K562 (cell line): ENCODE measurements around the gene CHRM4. TPM values are rescaled to one million over a fixed set of nuclear protein-coding genes. Genes with fewer than 3 reads are reported as not detected.

ENCODE experiments used
- ATAC-seq: fragments of 200-7000 bp; cut with Tn5 transposase; 3 replicates; pipeline ENCODE4 v1.9.1; 2020; ENCODE audit warnings: moderate library complexity
- BruUV-seq: library from RNA; stranded (reverse); fragments of 400-500 nt; replicated peaks from 2 replicates; lab custom pipeline; 2021; lab: Mats Ljungman, UMichigan
- CTCF ChIA-PET: fragments of 300-600 bp; formaldehyde crosslinking; extraction: SDS; loops from one replicate; lab custom pipeline; 2021; ENCODE audit warnings: low intra/inter-chr PET ratio; lab: Yijun Ruan, JAX
- POLR2A ChIA-PET: fragments of 300-600, 350-650 bp; sonication (Branson Sonifier 250); formaldehyde crosslinking; extraction: SDS; loops from one replicate; lab custom pipeline; 2021; ENCODE audit warnings: antibody characterized with exemption, inconsistent platforms; lab: Yijun Ruan, JAX
- DNase-seq, 4 experiments: peaks; one replicate each; pipeline versions ENCODE4 v3.0.0 to v3.0.0-alpha.2; 2011 to 2018; ENCODE audit warnings: low spot score in 3 of 4, mixed read lengths in 3 of 4; ENCODE audit errors: extremely low read depth in 1 of 4
- FAIRE-seq: peaks from 2 replicates; lab custom pipeline; 2011; peaks lifted over from hg19 to GRCh38; lab: Jason Lieb, UNC
- H2AFZ ChIP-seq: 2 replicates; pipeline ENCODE4 v1.6.0; 2011; ENCODE audit warnings: low read depth, low read length, control low read depth, inconsistent platforms
- H3K27ac ChIP-seq: fragments of 200-600 bp; 3 replicates; pipeline ENCODE4 v1.8.0; 2011; ENCODE audit warnings: low read depth, mild to moderate bottlenecking, control low read depth, inconsistent platforms, low read length, moderate library complexity, mixed read lengths; ENCODE audit errors: extremely low read depth
- H3K27me3 ChIP-seq, 2 experiments: fragments of 300-600 bp in 1 of 2; 2 replicates in 1 of 2; 3 replicates in 1 of 2; pipeline versions ENCODE4 v1.6.0 to v1.8.0; 2011; ENCODE audit warnings: inconsistent platforms in 2 of 2, low read length in 2 of 2, mild to moderate bottlenecking in 1 of 2, mixed read lengths in 1 of 2, moderate library complexity in 1 of 2; ENCODE audit not compliant: control insufficient read depth in 2 of 2, insufficient read depth in 2 of 2
- H3K36me3 ChIP-seq: fragments of 300-600 bp; 3 replicates; pipeline ENCODE4 v1.8.0; 2011; ENCODE audit warnings: mild to moderate bottlenecking, low read length, inconsistent platforms; ENCODE audit not compliant: control insufficient read depth, insufficient read depth
- H3K4me1 ChIP-seq, 2 experiments: fragments of 200-600 bp in 1 of 2; replicated peaks in 1 of 2; 2 replicates in 1 of 2; 3 replicates in 1 of 2; pipeline versions ENCODE4 v1.5.1 to v1.8.0; 2011; ENCODE audit warnings: inconsistent platforms in 2 of 2, low read length in 2 of 2, mild to moderate bottlenecking in 1 of 2, mixed read lengths in 1 of 2, moderate library complexity in 1 of 2; ENCODE audit not compliant: control insufficient read depth in 2 of 2, insufficient read depth in 2 of 2
- H3K4me2 ChIP-seq: 2 replicates; pipeline ENCODE4 v1.6.1; 2011; ENCODE audit warnings: low read length, control low read depth, inconsistent platforms, mixed read lengths; ENCODE audit not compliant: insufficient read depth
- H3K4me3 ChIP-seq: fragments of 200-600 bp; sonication (generic), shearing (Covaris generic); 2 replicates; pipeline ENCODE4 v1.5.1; 2016; ENCODE audit warnings: control low read depth, inconsistent platforms
- H3K79me2 ChIP-seq: fragments of 200-600 bp; 3 replicates; pipeline ENCODE4 v1.8.0; 2011; ENCODE audit warnings: low read length, inconsistent platforms; ENCODE audit not compliant: control insufficient read depth, insufficient read depth
- H3K9ac ChIP-seq, 2 experiments: 2 replicates each; pipeline versions ENCODE4 v1.6.0 to v1.6.1; 2011; ENCODE audit warnings: low read depth in 2 of 2, low read length in 2 of 2, control low read depth in 1 of 2, inconsistent platforms in 1 of 2, mild to moderate bottlenecking in 1 of 2, mixed read lengths in 1 of 2; ENCODE audit not compliant: insufficient read depth in 1 of 2
- H3K9me1 ChIP-seq: one replicate; pipeline ENCODE4 v1.6.0; 2011; ENCODE audit warnings: inconsistent platforms, mild to moderate bottlenecking, low read length, moderate library complexity; ENCODE audit not compliant: control insufficient read depth, insufficient read depth
- H3K9me3 ChIP-seq: replicated peaks from 2 replicates; pipeline ENCODE4 v1.5.1; 2011; ENCODE audit warnings: low read depth, low read length, inconsistent platforms; ENCODE audit not compliant: control insufficient read depth, insufficient read depth
- H4K20me1 ChIP-seq: replicated peaks from 2 replicates; pipeline ENCODE4 v1.6.1; 2011; ENCODE audit warnings: low read length, inconsistent platforms, mixed read lengths; ENCODE audit not compliant: control insufficient read depth, insufficient read depth
- CXXC5 ChIP-seq: fragments of 250-450 bp; sonication (Bioruptor Pico); IDR thresholded peaks from 2 replicates; pipeline ENCODE4 v1.8.0; 2022; ENCODE audit warnings: inconsistent platforms, mild to moderate bottlenecking, moderate library complexity
- DMBX1 ChIP-seq: fragments of 250-450 bp; sonication (Bioruptor Pico); IDR thresholded peaks from 2 replicates; pipeline ENCODE4 v1.8.0; 2022; ENCODE audit warnings: inconsistent platforms, mild to moderate bottlenecking, moderate library complexity, borderline replicate concordance
- HCFC1 ChIP-seq: IDR thresholded peaks from 2 replicates; pipeline ENCODE4 v1.6.1; 2012; ENCODE audit warnings: low read depth, low read length, improper control_type of control experiment
- MYC ChIP-seq, 2 experiments: fragments of 250-450 bp in 1 of 2; sonication (Bioruptor Pico) in 1 of 2; IDR thresholded peaks; 2 replicates each; pipeline versions ENCODE4 v1.5.1 to v1.6.1; 2012 to 2021; ENCODE audit warnings: low read depth in 2 of 2, borderline replicate concordance in 1 of 2, improper control_type of control experiment in 1 of 2, low read length in 1 of 2, mild to moderate bottlenecking in 1 of 2, moderate library complexity in 1 of 2
- SIRT6 ChIP-seq: IDR thresholded peaks from one replicate; pipeline ENCODE4 v1.6.1; 2012; ENCODE audit warnings: low read depth, mild to moderate bottlenecking, control low read depth, inconsistent platforms, low read length, moderate library complexity
- STAT5B ChIP-seq: fragments of 250-450 bp; sonication (Bioruptor Pico); IDR thresholded peaks from 2 replicates; pipeline ENCODE4 v1.8.0; 2021; ENCODE audit warnings: mild to moderate bottlenecking, inconsistent platforms
- ZFP30 ChIP-seq: fragments of 250-450 bp; sonication (Bioruptor Pico); IDR thresholded peaks from 2 replicates; pipeline ENCODE4 v1.8.0; 2022; ENCODE audit warnings: moderate library complexity, mild to moderate bottlenecking, inconsistent platforms, borderline replicate concordance
- ZNF311 ChIP-seq: fragments of 250-450 bp; sonication (Bioruptor Pico); IDR thresholded peaks from 2 replicates; pipeline ENCODE4 v1.4.0; 2020; ENCODE audit warnings: mild to moderate bottlenecking, moderate library complexity
- WGBS: fragments of 100-300 bp; shearing (Covaris generic); methylation state at CpG from one replicate; pipeline ENCODE4 v1.1.6; 2016; ENCODE audit warnings: low coverage, mixed read lengths; ENCODE audit not compliant: insufficient coverage; ENCODE audit errors: missing lambda C conversion rate; 5-methylcytosine and 5-hydroxymethylcytosine counted together
- in situ Hi-C: fragments of 300-500 bp; cut with MboI; formaldehyde crosslinking; loops from 4 replicates; pipeline ENCODE4 v1.15.0; 2018; ENCODE audit warnings: inconsistent platforms, mixed read lengths
- intact Hi-C: fragments of 100-400 bp; cut with micrococcal nuclease; formaldehyde crosslinking; loops from 2 replicates; pipeline ENCODE4 v1.14.2; 2022
- polyA plus RNA-seq, 8 experiments: library from polyadenylated mRNA; depleted of rRNA in 4 of 8; stranded (reverse) in 5 of 8; unstranded in 3 of 8; fragments of >200 nt; fragmentation: Nextera tagmentation in 2 of 8; fragmentation: Illumina TruSeq in 1 of 8; extraction: Ambion mirVana in 2 of 8; extraction: Trizol in 1 of 8; gene quantifications; 2 replicates each; pipeline versions ENCODE4 v1.2.1 to v1.2.3, GENCODE V29; 2011 to 2014; ENCODE audit warnings: inconsistent platforms in 1 of 8, missing spikeins in 1 of 8
- total RNA-seq, 7 experiments: library from RNA; depleted of rRNA in 6 of 7; stranded (reverse); fragments of >200 nt in 6 of 7; fragmentation: Illumina TruSeq in 2 of 7; extraction: Trizol in 2 of 7; gene quantifications; 2 replicates each; pipeline versions ENCODE4 v1.2.1 to v1.2.3, GENCODE V29; 2011 to 2021; ENCODE audit warnings: low replicate concordance in 1 of 7
- TF ChIP-seq, protein P1 (sequence below), 3 experiments: fragments of 200-800 bp in 1 of 3; fragments of 250-450 bp in 1 of 3; fragments of 450-650 bp in 1 of 3; sonication (Bioruptor Pico) in 1 of 3; sonication (Bioruptor generic) in 1 of 3; formaldehyde crosslinking in 1 of 3; IDR thresholded peaks; 2 replicates each; pipeline versions ENCODE4 v1.6.1 to v1.8.0; 2016 to 2022; ENCODE audit warnings: mild to moderate bottlenecking in 2 of 3, missing genetic modification characterization in 2 of 3, missing compliant biosample characterization in 1 of 3, moderate library complexity in 1 of 3
- TF ChIP-seq, protein P2 (sequence below): IDR thresholded peaks from 3 replicates; pipeline ENCODE4 v1.6.1; 2011; ENCODE audit warnings: borderline replicate concordance, mild to moderate bottlenecking; ENCODE audit not compliant: insufficient read length, insufficient read depth
- TF ChIP-seq, protein P3 (sequence below): sonication (generic); IDR thresholded peaks from 2 replicates; pipeline ENCODE4 v1.6.1; 2016

CHRM4 gene
- total and polyA plus RNA-seq, 9 of the 15 experiments (the other 6 are each of a cell fraction or from before 2014, with no cell fraction given), result 0.22 to 1.3 (median 0.40) TPM; not detected in 2

DNA sequence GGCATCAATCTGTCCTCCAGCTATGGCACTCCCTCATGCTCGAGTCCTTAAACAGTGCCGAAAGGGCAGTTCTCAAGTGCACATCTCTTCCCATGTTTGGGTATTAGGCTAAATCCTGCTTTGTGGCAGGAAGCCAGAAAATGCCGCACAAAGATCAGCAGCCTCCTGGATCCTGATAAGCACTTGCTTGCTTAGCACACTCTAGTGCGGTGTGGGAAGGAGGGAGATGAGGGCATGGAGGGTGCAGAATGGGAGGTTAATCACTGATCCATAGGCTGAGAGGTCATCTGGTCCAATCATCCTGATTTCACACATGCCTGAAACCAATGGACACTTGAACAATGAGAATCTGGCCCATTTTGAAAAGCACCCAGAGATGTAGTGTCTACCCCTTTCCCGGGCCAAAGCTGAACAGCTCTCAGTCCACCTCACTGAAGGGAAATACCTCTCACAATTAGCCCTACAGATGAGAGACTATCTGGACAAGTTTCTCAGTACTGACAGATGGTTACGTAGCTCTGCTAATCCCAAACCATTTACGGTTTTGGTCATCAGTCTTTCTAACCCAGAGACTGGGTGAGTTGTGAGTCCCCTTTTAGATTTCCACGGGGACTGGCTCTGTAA is 29.8 kb upstream of the CHRM4 start:
- peak; percentile 15 to 66 (median 30) for DNase-seq
- H3K36me3 ChIP-seq, result peaks cover 28% of the 10 kb centered on the region; the same call in 2 of the 3 replicates
- TF ChIP-seq, protein P1, sequence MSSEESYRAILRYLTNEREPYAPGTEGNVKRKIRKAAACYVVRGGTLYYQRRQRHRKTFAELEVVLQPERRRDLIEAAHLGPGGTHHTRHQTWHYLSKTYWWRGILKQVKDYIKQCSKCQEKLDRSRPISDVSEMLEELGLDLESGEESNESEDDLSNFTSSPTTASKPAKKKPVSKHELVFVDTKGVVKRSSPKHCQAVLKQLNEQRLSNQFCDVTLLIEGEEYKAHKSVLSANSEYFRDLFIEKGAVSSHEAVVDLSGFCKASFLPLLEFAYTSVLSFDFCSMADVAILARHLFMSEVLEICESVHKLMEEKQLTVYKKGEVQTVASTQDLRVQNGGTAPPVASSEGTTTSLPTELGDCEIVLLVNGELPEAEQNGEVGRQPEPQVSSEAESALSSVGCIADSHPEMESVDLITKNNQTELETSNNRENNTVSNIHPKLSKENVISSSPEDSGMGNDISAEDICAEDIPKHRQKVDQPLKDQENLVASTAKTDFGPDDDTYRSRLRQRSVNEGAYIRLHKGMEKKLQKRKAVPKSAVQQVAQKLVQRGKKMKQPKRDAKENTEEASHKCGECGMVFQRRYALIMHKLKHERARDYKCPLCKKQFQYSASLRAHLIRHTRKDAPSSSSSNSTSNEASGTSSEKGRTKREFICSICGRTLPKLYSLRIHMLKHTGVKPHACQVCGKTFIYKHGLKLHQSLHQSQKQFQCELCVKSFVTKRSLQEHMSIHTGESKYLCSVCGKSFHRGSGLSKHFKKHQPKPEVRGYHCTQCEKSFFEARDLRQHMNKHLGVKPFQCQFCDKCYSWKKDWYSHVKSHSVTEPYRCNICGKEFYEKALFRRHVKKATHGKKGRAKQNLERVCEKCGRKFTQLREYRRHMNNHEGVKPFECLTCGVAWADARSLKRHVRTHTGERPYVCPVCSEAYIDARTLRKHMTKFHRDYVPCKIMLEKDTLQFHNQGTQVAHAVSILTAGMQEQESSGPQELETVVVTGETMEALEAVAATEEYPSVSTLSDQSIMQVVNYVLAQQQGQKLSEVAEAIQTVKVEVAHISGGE (CRISPR knock-in tag; IDR thresholded peaks at IDR 0.05), result peak in 1 of 3 experiments; percentile 5; a peak in 1 of 6 replicates
- TF ChIP-seq, protein P2, sequence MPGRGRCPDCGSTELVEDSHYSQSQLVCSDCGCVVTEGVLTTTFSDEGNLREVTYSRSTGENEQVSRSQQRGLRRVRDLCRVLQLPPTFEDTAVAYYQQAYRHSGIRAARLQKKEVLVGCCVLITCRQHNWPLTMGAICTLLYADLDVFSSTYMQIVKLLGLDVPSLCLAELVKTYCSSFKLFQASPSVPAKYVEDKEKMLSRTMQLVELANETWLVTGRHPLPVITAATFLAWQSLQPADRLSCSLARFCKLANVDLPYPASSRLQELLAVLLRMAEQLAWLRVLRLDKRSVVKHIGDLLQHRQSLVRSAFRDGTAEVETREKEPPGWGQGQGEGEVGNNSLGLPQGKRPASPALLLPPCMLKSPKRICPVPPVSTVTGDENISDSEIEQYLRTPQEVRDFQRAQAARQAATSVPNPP, result no peak
- TF ChIP-seq DMBX1 (CRISPR knock-in tag) (no peak), ZFP30 (no peak), STAT5B (CRISPR knock-in tag) (no peak), CXXC5 (CRISPR knock-in tag) (peak; percentile 38; the same call in 1 of the 2 replicates), MYC (IDR thresholded peaks at IDR 0.05; ENCODE audit: low read depth, low read length) (0 out of 2 replicates have a peak, but pooled peaks have one; percentile 16), MYC (CRISPR knock-in tag; IDR thresholded peaks at IDR 0.05; ENCODE audit: borderline replicate concordance, low read depth) (no peak), HCFC1 (no peak), ZNF311 (no peak), SIRT6 (no peak)
- TF ChIP-seq, protein P3, sequence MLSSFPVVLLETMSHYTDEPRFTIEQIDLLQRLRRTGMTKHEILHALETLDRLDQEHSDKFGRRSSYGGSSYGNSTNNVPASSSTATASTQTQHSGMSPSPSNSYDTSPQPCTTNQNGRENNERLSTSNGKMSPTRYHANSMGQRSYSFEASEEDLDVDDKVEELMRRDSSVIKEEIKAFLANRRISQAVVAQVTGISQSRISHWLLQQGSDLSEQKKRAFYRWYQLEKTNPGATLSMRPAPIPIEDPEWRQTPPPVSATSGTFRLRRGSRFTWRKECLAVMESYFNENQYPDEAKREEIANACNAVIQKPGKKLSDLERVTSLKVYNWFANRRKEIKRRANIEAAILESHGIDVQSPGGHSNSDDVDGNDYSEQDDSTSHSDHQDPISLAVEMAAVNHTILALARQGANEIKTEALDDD, result peak; percentile 69

More for the DNA sequence above, 29.8 kb upstream of the CHRM4 start:
- Histone ChIP-seq H3K27ac (no peak overlapping the region), H3K4me3 (no peak overlapping the region), H4K20me1 (no peaks in the 10 kb centered on the region; the same call in 1 of the 2 replicates), H3K9me3 (no peaks in the 10 kb centered on the region), H3K4me1 (peaks cover 3 to 16% of the 10 kb centered on the region in 2 experiments; a peak in 3 of 5 replicates), H3K9me1 (no peaks in the 10 kb centered on the region), H3K4me2 (no peak overlapping the region), H3K9ac (no peak overlapping the region), H3K79me2 (no peaks in the 10 kb centered on the region), H3K27me3 (no peaks in the 10 kb centered on the region), H2AFZ (no peak overlapping the region)
- ChIA-PET POLR2A (interaction anchor here (0.5 to 1.6 kb wide), 3 partner anchors 8 to 91 kb away, joined by 3 to 4 read pairs (median 3); no protein-coding TSS in a partner anchor), CTCF (no interaction called here)
- intact Hi-C loops, result no loop called here
- ATAC-seq (peak; percentile 87), FAIRE-seq (peak; percentile 54)
- no TSS peak for BruUV-seq
- 15% methylated on average over 8 of the region's 8 CpGs for WGBS
- in situ Hi-C loops, result no loop called here
